Measurements from ENCODE around the gene SEM1.

The SEM1 gene

DNA sequence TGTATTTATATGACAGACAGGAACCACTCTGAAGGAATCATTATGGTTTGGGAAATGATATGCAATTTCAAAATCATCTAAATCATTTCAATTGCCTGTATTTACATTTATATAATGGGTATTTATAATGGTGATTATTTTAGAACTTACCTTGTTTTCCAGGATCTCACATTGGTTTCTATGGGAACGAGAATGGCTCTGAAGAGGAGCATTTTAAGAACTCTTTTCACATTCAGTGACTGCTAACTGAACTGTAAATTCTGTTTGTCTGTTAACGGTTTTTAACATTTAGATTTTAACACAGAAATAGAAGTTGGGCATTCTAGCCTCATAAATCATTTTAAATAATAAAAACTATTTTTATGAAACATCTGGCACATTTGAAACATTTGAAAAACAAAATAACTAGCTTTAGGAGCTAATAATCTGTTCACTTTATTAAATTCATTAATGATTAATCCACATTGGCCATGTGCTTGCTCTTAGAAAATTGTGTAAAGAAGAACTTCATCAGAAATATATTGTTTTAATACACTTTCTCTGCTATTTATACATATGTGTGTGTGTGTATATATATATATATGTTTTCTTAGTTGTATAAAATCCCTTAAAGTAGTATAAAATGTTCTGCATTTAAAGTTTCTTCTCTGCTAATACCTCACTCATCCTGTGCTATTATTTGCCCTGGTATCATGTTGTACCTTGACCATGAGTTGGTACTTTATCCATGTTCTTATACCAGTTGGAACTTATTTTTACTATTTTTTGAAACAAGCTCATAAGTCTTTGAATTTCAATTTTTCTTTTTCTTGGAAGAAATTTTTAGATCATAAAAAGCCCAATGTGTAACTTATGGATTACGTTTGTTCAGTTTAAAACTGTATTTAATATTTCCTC lies 8.7 kb upstream of the SEM1 start:
- no peak overlapping the region for H2AK5ac ChIP-seq (ENCODE audit: low read depth, low read length)
- H3K27me3 ChIP-seq (ENCODE audit: control insufficient read depth in 3 of 3, insufficient read depth in 3 of 3, low read depth in 1 of 3, low read length in 3 of 3) = peaks cover 0 to 16% (median 0%) of the 10 kb centered on the region in 3 experiments
- H3K4me2 ChIP-seq (ENCODE audit: insufficient read depth, low read length, poor library complexity, severe bottlenecking) = no peak overlapping the region
- H2BK12ac ChIP-seq (ENCODE audit: low read length) = no peak overlapping the region
- H3K79me1 ChIP-seq (ENCODE audit: low read depth, low read length) = no peaks in the 10 kb centered on the region
- no peaks in the 10 kb centered on the region for H3K4me1 ChIP-seq (ENCODE audit: control insufficient read depth in 2 of 2, insufficient read depth in 1 of 2, low read depth in 1 of 2, low read length in 2 of 2)
- no peak overlapping the region for H2BK15ac ChIP-seq (ENCODE audit: low read length)
- H3K14ac ChIP-seq (ENCODE audit: low read length) = no peak overlapping the region
- no peak overlapping the region for H3K4me3 ChIP-seq (ENCODE audit: low read length in 2 of 2)
- no peak overlapping the region for H3K9ac ChIP-seq (ENCODE audit: low read depth, low read length, poor library complexity)
- H3K27ac ChIP-seq (replicated peaks; ENCODE audit: low read length) = no peak overlapping the region
- no peak overlapping the region for H2BK120ac ChIP-seq (ENCODE audit: low read depth, low read length)
- H3K9me3 ChIP-seq (replicated peaks in 1 of 2; ENCODE audit: control insufficient read depth in 2 of 2, insufficient read depth in 1 of 2, low read depth in 1 of 2, low read length in 2 of 2) = peaks cover 0 to under 1% of the 10 kb centered on the region in 2 donors
- no peak overlapping the region for H3K18ac ChIP-seq (ENCODE audit: low read length)
- H4K8ac ChIP-seq (ENCODE audit: low read depth, low read length) = no peak overlapping the region
- H3K36me3 ChIP-seq (replicated peaks in 1 of 2; ENCODE audit: control insufficient read depth in 2 of 2, insufficient read depth in 2 of 2, low read length in 2 of 2) = no peaks in the 10 kb centered on the region
- no peak overlapping the region for H3K4ac ChIP-seq (ENCODE audit: low read length)
- no CpG with 5 or more reads among the region's 3 CpGs for WGBS, 2 donors (ENCODE audit: extremely low coverage in 2 of 2, insufficient read length in 2 of 2, insufficient replicate concordance in 1 of 2)
- DNase-seq (ENCODE audit: low spot score) = no peak
- no peak overlapping the region for H4K91ac ChIP-seq (ENCODE audit: low read depth, low read length, poor library complexity)
- H3K23ac ChIP-seq (ENCODE audit: low read depth, low read length, poor library complexity) = no peak overlapping the region
- H2AFZ ChIP-seq (ENCODE audit: low read length) = no peak overlapping the region
- no peak overlapping the region for H2BK5ac ChIP-seq (ENCODE audit: low read length)

DNA sequence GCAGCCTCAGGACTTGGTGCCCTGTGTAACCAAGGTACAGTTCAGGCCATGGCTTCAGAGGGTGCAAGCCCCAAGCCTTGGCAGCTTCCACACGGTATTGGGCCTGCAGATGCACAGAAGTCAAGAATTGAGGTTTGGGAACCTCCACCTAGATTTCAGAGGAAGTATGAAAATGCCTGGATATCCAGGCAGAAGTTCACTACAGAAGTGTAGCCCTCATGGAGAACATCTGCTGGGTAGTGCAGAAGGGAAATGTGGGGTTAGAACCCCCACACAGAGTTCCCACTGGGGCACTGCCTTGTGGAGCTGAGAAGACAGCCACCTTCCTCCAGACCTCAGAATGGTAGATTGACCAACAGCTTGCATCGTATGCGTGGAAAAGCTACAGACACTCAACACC lies 3.4 kb upstream of the SEM1 start:
- Histone ChIP-seq H3K9me3 (replicated peaks in 1 of 2; ENCODE audit: control insufficient read depth in 2 of 2, insufficient read depth in 1 of 2, low read depth in 1 of 2, low read length in 2 of 2) (peaks cover 3 to 6% of the 10 kb centered on the region in 2 donors), H2BK120ac (ENCODE audit: low read depth, low read length) (no peak overlapping the region), H2BK15ac (ENCODE audit: low read length) (no peak overlapping the region), H3K4ac (ENCODE audit: low read length) (no peak overlapping the region), H3K27me3 (ENCODE audit: control insufficient read depth in 3 of 3, insufficient read depth in 3 of 3, low read depth in 1 of 3, low read length in 3 of 3) (peaks cover 0 to 5% (median 0%) of the 10 kb centered on the region in 3 experiments), H2AK5ac (ENCODE audit: low read depth, low read length) (no peak overlapping the region), H4K8ac (ENCODE audit: low read depth, low read length) (no peak overlapping the region), H3K23ac (ENCODE audit: low read depth, low read length, poor library complexity) (no peak overlapping the region), H2AFZ (ENCODE audit: low read length) (no peak overlapping the region), H3K14ac (ENCODE audit: low read length) (no peak overlapping the region), H3K4me3 (ENCODE audit: low read length in 2 of 2) (peak overlapping the region in 1 of 2 donors; percentile 44), H2BK12ac (ENCODE audit: low read length) (no peak overlapping the region), H3K9ac (ENCODE audit: low read depth, low read length, poor library complexity) (no peak overlapping the region), H3K18ac (ENCODE audit: low read length) (no peak overlapping the region), H2BK5ac (ENCODE audit: low read length) (no peak overlapping the region), H3K79me1 (ENCODE audit: low read depth, low read length) (no peaks in the 10 kb centered on the region), H3K27ac (replicated peaks; ENCODE audit: low read length) (no peak overlapping the region), H3K4me2 (ENCODE audit: insufficient read depth, low read length, poor library complexity, severe bottlenecking) (no peak overlapping the region), H4K91ac (ENCODE audit: low read depth, low read length, poor library complexity) (no peak overlapping the region), H3K36me3 (replicated peaks in 1 of 2; ENCODE audit: control insufficient read depth in 2 of 2, insufficient read depth in 2 of 2, low read length in 2 of 2) (peaks cover 0 to 3% of the 10 kb centered on the region in 2 donors), H3K4me1 (ENCODE audit: control insufficient read depth in 2 of 2, insufficient read depth in 1 of 2, low read depth in 1 of 2, low read length in 2 of 2) (peaks cover 2 to 4% of the 10 kb centered on the region in 2 donors)
- no CpG with 5 or more reads among the region's 3 CpGs for WGBS, 2 donors (ENCODE audit: extremely low coverage in 2 of 2, insufficient read length in 2 of 2, insufficient replicate concordance in 1 of 2)
- DNase-seq (ENCODE audit: low spot score) = no peak

DNA sequence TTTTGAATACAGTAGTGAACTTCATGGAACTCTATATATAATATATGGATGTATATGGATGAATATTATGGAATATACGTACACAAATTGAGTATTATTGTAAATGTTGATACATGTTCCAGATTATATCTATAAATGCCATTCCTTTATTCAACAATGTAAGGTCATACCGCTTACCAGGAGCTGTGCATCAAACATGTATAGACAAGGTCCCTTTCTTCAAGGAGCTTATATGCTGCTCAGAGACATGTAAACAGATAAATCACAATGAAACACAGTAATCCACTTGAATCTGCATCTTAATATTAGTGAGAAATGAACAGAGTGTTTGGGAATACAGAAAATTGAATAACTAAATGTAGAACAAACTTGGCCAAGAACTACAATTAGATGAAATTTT lies 898 bp upstream of the SEM1 start:
- Histone ChIP-seq H3K4me3 (ENCODE audit: low read length in 2 of 2) (no peak overlapping the region), H2BK120ac (ENCODE audit: low read depth, low read length) (no peak overlapping the region), H3K14ac (ENCODE audit: low read length) (no peak overlapping the region), H3K18ac (ENCODE audit: low read length) (no peak overlapping the region), H2AK5ac (ENCODE audit: low read depth, low read length) (no peak overlapping the region), H3K4me1 (ENCODE audit: control insufficient read depth in 2 of 2, insufficient read depth in 1 of 2, low read depth in 1 of 2, low read length in 2 of 2) (peaks cover 2 to 4% of the 10 kb centered on the region in 2 donors), H4K91ac (ENCODE audit: low read depth, low read length, poor library complexity) (no peak overlapping the region), H3K27me3 (ENCODE audit: control insufficient read depth in 3 of 3, insufficient read depth in 3 of 3, low read depth in 1 of 3, low read length in 3 of 3) (no peaks in the 10 kb centered on the region), H3K9me3 (replicated peaks in 1 of 2; ENCODE audit: control insufficient read depth in 2 of 2, insufficient read depth in 1 of 2, low read depth in 1 of 2, low read length in 2 of 2) (peaks cover 3 to 6% of the 10 kb centered on the region in 2 donors), H3K23ac (ENCODE audit: low read depth, low read length, poor library complexity) (no peak overlapping the region), H2AFZ (ENCODE audit: low read length) (peak overlapping the region; percentile 93), H3K9ac (ENCODE audit: low read depth, low read length, poor library complexity) (no peak overlapping the region), H3K36me3 (replicated peaks in 1 of 2; ENCODE audit: control insufficient read depth in 2 of 2, insufficient read depth in 2 of 2, low read length in 2 of 2) (peaks cover 2 to 22% of the 10 kb centered on the region in 2 donors), H2BK15ac (ENCODE audit: low read length) (no peak overlapping the region), H3K4ac (ENCODE audit: low read length) (no peak overlapping the region), H3K4me2 (ENCODE audit: insufficient read depth, low read length, poor library complexity, severe bottlenecking) (no peak overlapping the region), H2BK12ac (ENCODE audit: low read length) (no peak overlapping the region), H3K27ac (replicated peaks; ENCODE audit: low read length) (no peak overlapping the region), H4K8ac (ENCODE audit: low read depth, low read length) (no peak overlapping the region), H3K79me1 (ENCODE audit: low read depth, low read length) (no peaks in the 10 kb centered on the region), H2BK5ac (ENCODE audit: low read length) (no peak overlapping the region)
- DNase-seq (ENCODE audit: low spot score) = no peak
- WGBS, 2 donors (ENCODE audit: extremely low coverage in 2 of 2, insufficient read length in 2 of 2, insufficient replicate concordance in 1 of 2) = no CpG with 5 or more reads among the region's 2 CpGs

DNA sequence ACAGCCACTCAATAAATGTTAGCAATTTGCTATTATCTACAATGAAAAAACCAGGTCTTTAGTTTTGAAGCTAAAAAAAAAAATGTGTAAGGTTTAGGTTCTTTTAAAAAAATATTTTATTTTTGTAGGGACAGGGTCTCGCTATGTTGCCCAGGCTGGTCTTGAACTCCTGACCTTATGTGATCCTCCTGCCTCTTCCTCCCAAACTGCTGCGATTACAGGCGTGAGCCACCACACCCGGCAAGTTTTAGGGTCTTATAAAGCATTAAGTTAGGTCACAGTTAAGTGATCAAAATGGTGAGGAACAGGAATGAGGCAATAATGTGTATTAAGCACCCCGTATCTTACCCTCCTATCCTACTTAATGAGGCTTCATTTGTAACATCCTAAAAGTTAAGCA lies 774 bp downstream of the SEM1 start:
- Histone ChIP-seq H2BK12ac (ENCODE audit: low read length) (no peak overlapping the region), H3K23ac (ENCODE audit: low read depth, low read length, poor library complexity) (no peak overlapping the region), H3K9me3 (replicated peaks in 1 of 2; ENCODE audit: control insufficient read depth in 2 of 2, insufficient read depth in 1 of 2, low read depth in 1 of 2, low read length in 2 of 2) (peaks cover 3 to 6% of the 10 kb centered on the region in 2 donors), H4K8ac (ENCODE audit: low read depth, low read length) (no peak overlapping the region), H3K4me2 (ENCODE audit: insufficient read depth, low read length, poor library complexity, severe bottlenecking) (peak overlapping the region; percentile 43), H3K4ac (ENCODE audit: low read length) (no peak overlapping the region), H4K91ac (ENCODE audit: low read depth, low read length, poor library complexity) (no peak overlapping the region), H2BK15ac (ENCODE audit: low read length) (no peak overlapping the region), H3K27me3 (ENCODE audit: control insufficient read depth in 3 of 3, insufficient read depth in 3 of 3, low read depth in 1 of 3, low read length in 3 of 3) (no peaks in the 10 kb centered on the region), H3K27ac (replicated peaks; ENCODE audit: low read length) (no peak overlapping the region), H3K4me3 (ENCODE audit: low read length in 2 of 2) (peak overlapping the region; percentile 74 to 82), H2AFZ (ENCODE audit: low read length) (peak overlapping the region; percentile 93), H2BK120ac (ENCODE audit: low read depth, low read length) (no peak overlapping the region), H3K36me3 (replicated peaks in 1 of 2; ENCODE audit: control insufficient read depth in 2 of 2, insufficient read depth in 2 of 2, low read length in 2 of 2) (peaks cover 5 to 33% of the 10 kb centered on the region in 2 donors), H3K9ac (ENCODE audit: low read depth, low read length, poor library complexity) (no peak overlapping the region), H3K79me1 (ENCODE audit: low read depth, low read length) (no peaks in the 10 kb centered on the region), H2BK5ac (ENCODE audit: low read length) (no peak overlapping the region), H3K18ac (ENCODE audit: low read length) (no peak overlapping the region), H3K4me1 (ENCODE audit: control insufficient read depth in 2 of 2, insufficient read depth in 1 of 2, low read depth in 1 of 2, low read length in 2 of 2) (peaks cover 2 to 4% of the 10 kb centered on the region in 2 donors), H3K14ac (ENCODE audit: low read length) (no peak overlapping the region), H2AK5ac (ENCODE audit: low read depth, low read length) (no peak overlapping the region)
- DNase-seq (ENCODE audit: low spot score) = no peak
- no CpG with 5 or more reads among the region's 5 CpGs for WGBS, 2 donors (ENCODE audit: extremely low coverage in 2 of 2, insufficient read length in 2 of 2, insufficient replicate concordance in 1 of 2)

Measured in neuronal stem cell (in vitro differentiated cells).